DMS 273 (cell line): ENCODE results near the gene SRRD.
A peak's percentile ranks its signal among the peaks of the same experiment; 100 is the strongest.

ENCODE experiments used
- DNase-seq: peaks from one replicate; lab custom pipeline; 2025; ENCODE audit not compliant: unreplicated experiment; lab: John Stamatoyannopoulos, UW

SRRD gene

GRCh38 chr22:26453216-26453615, 30.5 kb upstream of the SRRD start:
- no peak for DNase-seq

GRCh38 chr22:26453812-26454500, 29.7 kb upstream of the SRRD start:
- peak; percentile 27 for DNase-seq

- DNase-seq: no peak
Measured at GRCh38 chr22:26457661-26458272, 25.9 kb upstream of the SRRD start.

GRCh38 chr22:26460202-26460601, 23.5 kb upstream of the SRRD start:
- DNase-seq: no peak

- DNase-seq: peak; percentile 71
Measured at GRCh38 chr22:26461188-26461810, 22.4 kb upstream of the SRRD start.

- no peak for DNase-seq
Measured at GRCh38 chr22:26462051-26462450, 21.6 kb upstream of the SRRD start.

- no peak for DNase-seq
Measured at GRCh38 chr22:26462641-26463040, 21.0 kb upstream of the SRRD start.

- DNase-seq: peak; percentile 12
Measured at GRCh38 chr22:26463101-26463661, 20.5 kb upstream of the SRRD start.

- no peak for DNase-seq
Measured at GRCh38 chr22:26463688-26464087, 20.0 kb upstream of the SRRD start.

GRCh38 chr22:26464312-26464711, 19.4 kb upstream of the SRRD start:
- peak; percentile 33 for DNase-seq

- peak; percentile 96 for DNase-seq
Measured at GRCh38 chr22:26466196-26466595, 17.5 kb upstream of the SRRD start.

GRCh38 chr22:26470807-26471206, 12.9 kb upstream of the SRRD start:
- no peak for DNase-seq

- DNase-seq: no peak
Measured at GRCh38 chr22:26471522-26471921, 12.2 kb upstream of the SRRD start.

GRCh38 chr22:26474682-26475081, 9.0 kb upstream of the SRRD start:
- DNase-seq: no peak

- no peak for DNase-seq
Measured at GRCh38 chr22:26476705-26477340, 6.9 kb upstream of the SRRD start.

GRCh38 chr22:26477341-26477731, 6.3 kb upstream of the SRRD start:
- no peak for DNase-seq

- DNase-seq: peak; percentile 65
Measured at GRCh38 chr22:26479043-26479791, 4.5 kb upstream of the SRRD start.

- DNase-seq: peak; percentile 54
Measured at GRCh38 chr22:26479792-26480610, 3.7 kb upstream of the SRRD start.

- no peak for DNase-seq
Measured at GRCh38 chr22:26480611-26480932, 3.1 kb upstream of the SRRD start.

- DNase-seq: no peak
Measured at GRCh38 chr22:26481112-26481693, 2.5 kb upstream of the SRRD start.
